Rectal smooth muscle tissue (tissue), 1 donor: ENCODE results near the gene KSR2.
"Not testable (repeated sequence)": the region's sequence is repeated elsewhere in the genome, so short reads cannot be mapped to it uniquely, and the experiment has no call there.

Experiments
- H3K27ac ChIP-seq: one replicate; pipeline ENCODE4 v1.7.0; 2013; ENCODE audit warnings: low read depth, low read length, inconsistent platforms
- H3K27me3 ChIP-seq: one replicate; pipeline ENCODE4 v1.7.0; 2013; ENCODE audit warnings: low read length; ENCODE audit not compliant: control insufficient read depth, insufficient read depth
- H3K36me3 ChIP-seq: one replicate; pipeline ENCODE4 v1.7.0; 2013; ENCODE audit warnings: low read length; ENCODE audit not compliant: control insufficient read depth, insufficient read depth
- H3K4me1 ChIP-seq: one replicate; pipeline ENCODE4 v1.7.0; 2013; ENCODE audit warnings: low read length; ENCODE audit not compliant: control insufficient read depth, insufficient read depth
- H3K4me3 ChIP-seq: one replicate; pipeline ENCODE4 v1.7.0; 2013; ENCODE audit warnings: low read length
- H3K9ac ChIP-seq: one replicate; pipeline ENCODE4 v1.7.0; 2013; ENCODE audit warnings: low read length

Gene KSR2

DNA sequence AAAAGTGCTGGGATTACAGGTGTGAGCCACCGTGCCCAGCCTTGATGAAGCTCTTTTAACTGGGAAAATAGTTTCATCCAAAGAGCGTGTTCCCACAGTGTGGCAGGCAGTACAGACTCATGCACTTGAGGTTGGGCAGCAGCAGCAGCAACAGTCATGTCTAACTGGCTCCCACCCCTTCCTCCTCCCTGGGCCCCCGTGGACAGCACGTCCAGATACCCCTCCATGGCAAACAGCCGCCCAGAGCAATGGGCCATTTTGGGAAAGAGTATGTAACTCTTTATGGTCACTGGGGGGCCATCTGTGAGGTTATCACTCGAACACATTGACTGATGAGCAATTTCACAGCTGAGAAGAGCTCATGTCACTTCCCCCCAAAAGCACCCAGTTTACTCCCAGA is 328.3 kb downstream of the KSR2 start:
- no peak overlapping the region for H3K4me3 ChIP-seq
- no peak overlapping the region for H3K27ac ChIP-seq
- no peaks in the 10 kb centered on the region for H3K36me3 ChIP-seq
- H3K27me3 ChIP-seq = no peaks in the 10 kb centered on the region
- H3K9ac ChIP-seq = no peak overlapping the region
- H3K4me1 ChIP-seq = no peaks in the 10 kb centered on the region

DNA sequence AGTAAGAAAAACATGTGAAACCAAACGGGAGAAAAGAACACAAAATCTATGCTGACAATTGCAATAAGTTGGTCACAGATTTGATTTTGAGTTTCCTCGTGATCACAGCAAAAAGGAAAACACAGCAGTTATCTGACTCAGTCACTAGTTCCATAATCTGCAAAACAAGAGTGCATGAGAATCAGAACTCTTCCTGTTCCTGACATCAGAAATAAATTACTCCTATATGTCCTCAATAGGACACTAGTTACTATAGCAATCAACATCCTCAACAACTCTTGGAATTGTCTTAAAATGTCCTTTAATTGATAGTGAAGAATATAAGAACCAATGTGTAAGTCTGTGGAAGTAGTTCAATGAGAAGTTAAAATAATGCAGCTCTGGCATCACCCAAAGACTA is 339.3 kb downstream of the KSR2 start:
- no peaks in the 10 kb centered on the region for H3K27me3 ChIP-seq
- no peak overlapping the region for H3K4me3 ChIP-seq

DNA sequence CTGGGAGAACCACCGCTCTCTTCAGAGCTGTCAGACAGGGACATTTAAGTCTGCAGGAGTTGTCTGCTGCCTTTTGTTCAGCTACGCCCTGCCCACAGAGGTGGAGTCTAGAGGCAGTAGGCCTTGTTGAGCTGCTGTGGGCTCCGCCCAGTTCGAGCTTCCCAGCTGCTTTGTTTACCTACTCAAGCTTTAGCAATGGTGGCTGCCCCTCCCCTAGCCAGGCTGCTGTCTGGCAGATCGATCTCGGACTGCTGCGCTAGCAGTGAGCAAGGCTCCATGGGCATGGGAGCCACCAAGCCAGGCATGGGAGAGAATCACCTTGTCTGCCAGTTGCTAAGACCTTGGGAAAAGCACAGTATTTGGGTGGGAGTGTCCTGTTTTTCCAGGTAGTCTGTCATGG is 340.1 kb downstream of the KSR2 start:
- H3K9ac ChIP-seq, H3K27me3 ChIP-seq, H3K36me3 ChIP-seq, H3K27ac ChIP-seq, H3K4me3 ChIP-seq, H3K4me1 ChIP-seq: not testable (repeated sequence)

More for the DNA sequence above, 339.3 kb downstream of the KSR2 start:
- Histone ChIP-seq H3K27ac (no peak overlapping the region), H3K36me3 (no peaks in the 10 kb centered on the region), H3K4me1 (no peaks in the 10 kb centered on the region), H3K9ac (no peak overlapping the region)

DNA sequence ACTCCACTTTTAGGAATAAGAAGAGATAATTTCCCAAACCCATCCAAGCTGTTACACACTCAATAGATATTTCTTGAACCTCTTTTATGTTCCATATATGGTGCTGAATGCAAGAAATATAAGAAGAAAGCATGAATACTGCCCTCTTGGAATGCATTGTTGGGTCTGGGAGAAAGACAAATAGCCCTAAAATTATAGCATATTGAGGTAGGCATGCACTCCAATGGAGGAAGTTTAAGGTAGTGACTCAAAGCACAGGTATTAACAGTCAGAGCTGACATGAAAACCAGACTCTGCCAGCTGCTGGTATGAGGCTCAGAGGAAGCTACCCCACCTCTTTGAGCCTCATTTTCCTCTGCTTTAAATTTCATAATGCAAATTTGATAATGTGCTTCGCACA is 346.0 kb downstream of the KSR2 start:
- Histone ChIP-seq H3K9ac (no peak overlapping the region), H3K27me3 (no peaks in the 10 kb centered on the region), H3K4me1 (no peaks in the 10 kb centered on the region), H3K27ac (no peak overlapping the region), H3K4me3 (no peak overlapping the region), H3K36me3 (no peaks in the 10 kb centered on the region)

DNA sequence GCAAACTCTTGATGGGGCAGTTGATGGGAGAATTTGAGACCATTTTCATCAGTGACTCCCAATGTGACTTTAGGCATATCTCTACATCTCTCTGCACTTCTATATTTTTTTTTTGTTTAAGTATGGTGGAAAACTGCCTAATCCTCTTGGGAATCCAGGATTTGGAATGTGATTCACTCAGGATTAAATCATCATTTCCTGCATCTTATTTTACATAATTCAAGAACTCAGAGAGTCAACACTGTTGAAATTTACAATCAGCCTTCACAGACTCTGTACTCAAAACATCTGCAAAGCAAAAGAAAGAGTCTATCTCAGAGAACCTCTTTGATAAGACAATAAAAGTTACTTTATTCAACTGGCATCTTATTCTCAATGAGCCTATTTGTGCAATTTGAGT is 346.7 kb downstream of the KSR2 start:
- no peak overlapping the region for H3K9ac ChIP-seq

DNA sequence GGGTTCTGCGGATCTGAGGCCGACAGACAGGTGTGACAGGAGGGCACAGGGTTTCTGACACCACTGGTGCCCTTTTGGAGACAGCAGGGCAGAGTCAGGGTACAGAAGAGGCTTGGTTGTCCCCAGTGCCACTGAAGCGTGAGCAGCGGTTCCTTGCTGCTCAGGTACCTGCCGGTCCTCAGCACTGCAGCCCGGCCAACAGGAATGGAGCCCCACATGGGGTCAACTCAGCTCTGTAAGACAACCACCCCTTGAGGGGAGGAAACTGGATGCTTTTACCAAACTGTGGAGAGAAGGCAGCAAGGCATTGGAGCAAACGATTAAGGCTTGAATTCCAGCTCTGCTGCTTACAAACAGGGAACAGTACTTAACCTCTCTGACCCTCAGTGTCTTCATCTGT is 361.0 kb downstream of the KSR2 start:
- Histone ChIP-seq H3K4me3 (no peak overlapping the region), H3K27ac (no peak overlapping the region), H3K36me3 (no peaks in the 10 kb centered on the region), H3K27me3 (no peaks in the 10 kb centered on the region), H3K4me1 (no peaks in the 10 kb centered on the region), H3K9ac (no peak overlapping the region)

More for the DNA sequence above, 346.7 kb downstream of the KSR2 start:
- Histone ChIP-seq H3K4me1 (no peaks in the 10 kb centered on the region), H3K4me3 (no peak overlapping the region), H3K27me3 (no peaks in the 10 kb centered on the region), H3K27ac (no peak overlapping the region), H3K36me3 (no peaks in the 10 kb centered on the region)

DNA sequence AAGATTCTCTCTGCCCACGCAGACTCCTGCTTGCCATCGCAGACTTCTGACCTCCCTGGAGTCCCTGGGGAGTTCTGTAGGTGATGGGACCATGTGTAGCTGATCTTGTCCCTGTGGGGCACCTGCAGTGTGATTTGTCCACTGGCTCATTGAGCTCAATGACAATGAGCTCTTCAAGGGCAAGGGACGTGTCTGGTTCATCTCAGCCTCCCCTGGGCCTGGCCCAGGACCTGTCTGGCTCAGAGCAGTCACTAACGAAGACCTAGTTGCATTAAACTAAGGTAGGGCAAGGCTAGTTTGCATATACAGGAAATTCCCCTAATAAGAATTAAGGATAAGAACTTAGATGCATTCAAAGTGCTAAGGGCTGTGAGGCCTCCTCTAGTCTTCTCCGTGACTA is 361.8 kb downstream of the KSR2 start:
- no peak overlapping the region for H3K4me3 ChIP-seq
- H3K9ac ChIP-seq = no peak overlapping the region
- H3K27ac ChIP-seq = no peak overlapping the region
- H3K36me3 ChIP-seq = no peaks in the 10 kb centered on the region
- H3K27me3 ChIP-seq = no peaks in the 10 kb centered on the region
- no peaks in the 10 kb centered on the region for H3K4me1 ChIP-seq

DNA sequence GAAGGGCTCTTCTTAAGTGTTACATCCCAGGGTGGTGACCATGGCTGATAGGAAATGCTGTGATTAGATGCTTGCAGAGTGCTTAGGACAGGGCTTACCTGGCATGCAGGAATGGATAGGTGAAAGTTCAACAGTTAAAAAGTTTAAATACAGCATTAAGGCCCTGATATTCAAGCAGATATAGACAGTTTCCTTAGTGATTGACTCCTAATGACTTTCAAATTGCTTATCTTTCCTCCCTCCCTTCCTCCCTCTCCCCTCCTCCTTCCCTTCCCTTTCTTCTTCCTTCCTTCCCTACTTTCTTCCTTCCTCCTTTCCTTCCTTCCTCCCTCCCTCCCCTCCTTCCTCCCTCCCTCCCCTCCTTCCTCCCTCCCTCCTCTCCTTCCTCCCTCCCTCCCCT is 362.8 kb downstream of the KSR2 start:
- no peaks in the 10 kb centered on the region for H3K4me1 ChIP-seq
- no peak overlapping the region for H3K27ac ChIP-seq
- H3K9ac ChIP-seq = no peak overlapping the region
- H3K4me3 ChIP-seq = no peak overlapping the region
- H3K27me3 ChIP-seq = no peaks in the 10 kb centered on the region
- no peaks in the 10 kb centered on the region for H3K36me3 ChIP-seq

DNA sequence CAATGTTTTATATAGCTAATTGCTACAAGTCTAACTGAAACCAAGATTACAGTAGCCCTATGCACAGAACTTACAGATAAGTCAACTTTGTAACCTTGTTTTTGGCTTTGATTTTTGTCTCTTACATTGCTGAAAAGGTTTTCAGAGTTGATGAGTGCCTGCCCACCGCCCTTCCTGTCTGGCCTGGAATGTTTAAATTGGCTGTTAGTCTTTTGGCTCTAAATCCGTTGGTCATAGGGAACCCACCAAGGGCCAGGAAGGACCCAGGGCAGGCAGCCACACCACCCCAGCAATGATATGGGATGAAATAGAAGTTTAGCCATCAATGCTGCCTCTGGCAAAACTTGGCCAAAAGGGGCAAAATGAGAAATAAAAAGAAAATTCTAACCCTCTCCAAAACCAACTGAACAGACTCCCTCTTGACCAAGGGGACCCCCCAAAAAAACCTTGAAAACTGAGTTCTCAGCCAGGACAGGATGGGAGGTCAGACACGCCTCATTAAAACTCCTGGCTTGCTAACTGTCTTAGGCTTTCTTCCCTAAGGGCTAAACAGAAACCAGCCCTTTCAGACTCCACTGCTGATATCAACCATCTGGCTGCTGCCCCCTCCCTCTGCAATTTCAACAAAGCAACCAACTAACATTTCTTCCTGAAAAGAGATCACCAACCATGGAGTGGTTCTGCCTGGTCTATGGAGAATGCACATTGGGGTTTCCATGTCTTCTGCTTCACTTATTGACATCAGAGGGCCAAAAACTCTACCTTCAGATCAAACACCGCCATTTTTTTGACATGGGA is 365.3 kb downstream of the KSR2 start:
- no peaks in the 10 kb centered on the region for H3K36me3 ChIP-seq
- no peak overlapping the region for H3K4me3 ChIP-seq
- no peaks in the 10 kb centered on the region for H3K27me3 ChIP-seq
- H3K27ac ChIP-seq = no peak overlapping the region
- no peaks in the 10 kb centered on the region for H3K4me1 ChIP-seq
- no peak overlapping the region for H3K9ac ChIP-seq

DNA sequence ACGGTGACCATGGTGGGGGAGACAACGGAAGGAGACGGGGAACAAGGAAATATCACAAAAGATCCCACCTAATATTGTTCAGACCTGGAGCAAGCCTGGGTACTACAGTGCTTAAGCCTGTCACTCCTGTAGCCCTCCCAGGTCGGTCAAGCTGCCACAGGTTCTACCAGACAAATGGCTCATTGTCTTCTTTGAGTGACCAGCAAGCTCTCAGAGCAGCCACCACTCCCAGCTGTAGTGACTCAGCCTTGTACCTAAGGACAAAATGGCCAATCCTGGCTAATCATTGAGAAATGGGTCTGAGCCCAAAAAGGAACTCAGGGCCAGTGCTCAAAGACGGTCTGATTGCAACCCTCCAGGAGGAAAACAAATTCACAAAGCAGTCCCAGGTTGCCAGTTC is 368.9 kb downstream of the KSR2 start:
- H3K27me3 ChIP-seq = no peaks in the 10 kb centered on the region

DNA sequence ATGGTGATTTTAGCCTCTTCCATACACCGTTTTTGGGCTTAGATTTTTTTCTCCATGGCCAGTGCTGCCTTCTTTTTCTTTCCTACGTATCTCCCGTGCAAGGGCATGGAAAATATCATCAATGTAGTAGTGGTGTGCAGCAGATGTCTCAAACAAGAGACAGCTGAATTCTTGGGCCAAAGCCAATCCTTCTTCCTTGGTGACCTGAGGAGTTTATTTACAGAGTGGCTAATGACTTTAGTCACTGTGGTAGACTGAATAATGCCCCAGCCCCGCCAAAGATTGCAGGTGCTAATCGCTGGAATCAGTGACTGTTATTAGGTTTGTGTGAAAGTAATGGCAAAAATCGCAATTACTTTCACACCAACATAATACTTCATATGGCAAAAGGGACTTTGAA is 371.8 kb downstream of the KSR2 start:
- Histone ChIP-seq H3K4me3 (no peak overlapping the region), H3K27me3 (no peaks in the 10 kb centered on the region), H3K9ac (no peak overlapping the region), H3K4me1 (no peaks in the 10 kb centered on the region), H3K27ac (no peak overlapping the region), H3K36me3 (no peaks in the 10 kb centered on the region)

More for the DNA sequence above, 368.9 kb downstream of the KSR2 start:
- no peak overlapping the region for H3K4me3 ChIP-seq
- no peaks in the 10 kb centered on the region for H3K4me1 ChIP-seq
- no peaks in the 10 kb centered on the region for H3K36me3 ChIP-seq
- H3K27ac ChIP-seq = no peak overlapping the region
- no peak overlapping the region for H3K9ac ChIP-seq

DNA sequence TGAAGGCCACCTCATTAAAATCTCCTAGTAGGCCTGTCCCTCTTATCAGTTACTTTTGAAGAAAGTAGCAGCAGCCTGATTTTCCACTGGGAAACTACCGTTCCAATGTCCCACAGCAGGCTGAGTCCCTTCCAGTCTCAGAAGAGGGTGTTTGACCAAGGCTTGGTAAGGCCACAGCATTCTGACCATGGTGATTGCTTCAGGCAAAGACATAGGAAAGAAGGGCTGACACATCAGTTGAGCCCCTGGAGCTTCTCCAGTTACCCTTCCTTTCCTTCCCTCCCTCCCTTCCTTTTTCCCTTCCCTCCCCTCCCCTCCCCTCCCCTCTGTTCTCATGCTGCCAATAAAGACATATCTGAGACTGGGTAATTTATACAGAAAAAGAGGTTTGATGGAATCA is 373.0 kb downstream of the KSR2 start:
- Histone ChIP-seq H3K36me3 (no peaks in the 10 kb centered on the region), H3K27ac (no peak overlapping the region), H3K27me3 (no peaks in the 10 kb centered on the region), H3K4me3 (no peak overlapping the region), H3K4me1 (no peaks in the 10 kb centered on the region), H3K9ac (no peak overlapping the region)

DNA sequence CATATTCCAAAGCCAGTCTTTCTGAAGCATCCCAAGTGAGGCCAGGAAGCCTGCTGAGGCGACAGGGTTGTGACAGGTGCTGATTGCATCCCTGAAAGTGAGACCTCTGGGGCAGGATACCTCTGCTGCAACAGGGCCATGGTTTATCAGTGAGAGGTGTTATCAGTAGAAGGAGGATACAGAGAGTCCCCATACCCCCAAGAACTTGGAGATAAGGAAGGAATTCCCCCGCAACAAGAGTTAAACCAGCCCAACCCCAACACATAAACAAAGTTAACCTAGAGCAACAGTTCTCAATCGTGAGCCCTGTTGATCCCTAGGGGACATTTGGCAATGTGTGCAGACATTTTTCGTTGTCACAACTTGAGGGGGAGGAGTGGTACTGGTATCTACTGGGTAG is 374.3 kb downstream of the KSR2 start:
- Histone ChIP-seq H3K4me1 (no peaks in the 10 kb centered on the region), H3K27ac (no peak overlapping the region), H3K9ac (no peak overlapping the region), H3K4me3 (no peak overlapping the region), H3K36me3 (no peaks in the 10 kb centered on the region), H3K27me3 (no peaks in the 10 kb centered on the region)
